Measurements from ENCODE around the gene BRMS1.

The BRMS1 gene

DNA sequence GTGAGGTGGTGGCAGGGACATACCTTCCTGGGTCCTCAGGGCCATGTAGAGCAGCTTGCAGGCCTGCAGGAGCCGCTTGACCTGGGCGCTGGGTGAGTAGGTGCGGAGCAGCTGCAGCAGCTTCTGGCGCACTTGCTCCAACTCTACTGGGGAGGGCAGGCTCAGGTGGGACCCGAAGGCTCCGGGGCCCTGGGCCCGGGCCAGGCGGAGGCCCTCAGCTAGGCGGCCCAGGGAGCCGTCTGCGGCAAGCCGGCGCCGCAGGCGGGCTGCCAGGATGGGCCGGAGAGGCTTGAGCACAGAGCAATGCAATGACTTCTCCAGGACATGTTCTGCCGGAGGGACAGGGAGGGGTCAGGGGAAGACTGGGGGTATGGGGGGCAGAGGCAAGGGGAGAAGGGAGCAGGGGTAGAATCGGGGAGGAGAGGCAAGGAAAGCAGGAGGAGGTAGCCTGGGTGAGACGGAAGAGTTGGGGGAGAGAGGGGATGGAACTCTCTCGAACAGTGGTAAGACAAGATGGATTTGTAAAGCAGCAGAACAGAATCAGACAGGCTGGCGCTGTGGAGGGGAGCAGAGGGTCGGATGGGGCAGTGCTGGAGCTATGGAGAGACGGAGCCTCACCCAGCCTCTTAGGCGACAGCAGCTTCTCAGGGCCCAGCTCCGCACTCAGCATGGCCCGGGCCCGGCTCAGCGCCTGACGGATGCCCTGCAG lies 10.9 kb downstream of the BRMS1 start:
- TF ChIP-seq, protein P1, sequence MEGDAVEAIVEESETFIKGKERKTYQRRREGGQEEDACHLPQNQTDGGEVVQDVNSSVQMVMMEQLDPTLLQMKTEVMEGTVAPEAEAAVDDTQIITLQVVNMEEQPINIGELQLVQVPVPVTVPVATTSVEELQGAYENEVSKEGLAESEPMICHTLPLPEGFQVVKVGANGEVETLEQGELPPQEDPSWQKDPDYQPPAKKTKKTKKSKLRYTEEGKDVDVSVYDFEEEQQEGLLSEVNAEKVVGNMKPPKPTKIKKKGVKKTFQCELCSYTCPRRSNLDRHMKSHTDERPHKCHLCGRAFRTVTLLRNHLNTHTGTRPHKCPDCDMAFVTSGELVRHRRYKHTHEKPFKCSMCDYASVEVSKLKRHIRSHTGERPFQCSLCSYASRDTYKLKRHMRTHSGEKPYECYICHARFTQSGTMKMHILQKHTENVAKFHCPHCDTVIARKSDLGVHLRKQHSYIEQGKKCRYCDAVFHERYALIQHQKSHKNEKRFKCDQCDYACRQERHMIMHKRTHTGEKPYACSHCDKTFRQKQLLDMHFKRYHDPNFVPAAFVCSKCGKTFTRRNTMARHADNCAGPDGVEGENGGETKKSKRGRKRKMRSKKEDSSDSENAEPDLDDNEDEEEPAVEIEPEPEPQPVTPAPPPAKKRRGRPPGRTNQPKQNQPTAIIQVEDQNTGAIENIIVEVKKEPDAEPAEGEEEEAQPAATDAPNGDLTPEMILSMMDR (IDR thresholded peaks at IDR 0.05; ENCODE audit: low read depth, low read length): no peak
- in situ Hi-C loops (cut with HindIII; ENCODE audit: low sequenced_read_pairs): no loop called here
- no peak for DNase-seq (ENCODE audit: low read depth, low spot score)
- peak overlapping the region; percentile 81 for H3K4me3 ChIP-seq (ENCODE audit: low read depth, low read length)

DNA sequence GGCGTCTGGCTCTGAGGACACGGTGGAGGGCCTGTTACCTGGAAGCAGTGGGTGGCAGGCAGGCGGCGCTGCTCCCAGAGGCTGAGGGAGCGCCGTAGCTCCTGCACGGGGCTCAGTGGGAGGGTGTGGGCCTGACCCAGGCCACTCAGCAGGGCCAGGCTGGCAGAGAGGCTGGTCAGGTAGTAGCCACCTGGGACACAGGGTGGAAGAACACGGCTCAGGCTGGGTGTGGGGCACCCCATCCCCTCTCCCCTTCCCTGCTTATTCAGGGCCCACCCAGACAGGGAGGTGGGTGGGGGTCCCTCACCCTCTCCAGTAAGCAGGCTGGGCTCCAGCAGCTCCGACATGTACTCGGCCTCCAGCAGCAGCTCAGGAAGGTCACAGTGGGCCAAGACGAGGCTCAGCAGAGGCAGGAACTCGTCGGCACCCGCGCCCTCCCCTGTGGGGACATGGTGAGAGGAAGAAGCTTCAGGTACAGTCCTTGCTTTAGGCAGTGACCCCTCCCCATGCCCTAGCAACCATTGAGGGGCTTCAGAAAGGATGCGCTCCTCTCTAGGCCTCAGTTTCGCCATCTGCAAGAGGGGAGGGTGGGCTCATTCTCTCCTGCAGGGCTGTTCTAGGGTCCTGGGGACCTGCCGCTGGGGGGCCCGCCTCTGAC lies 11.6 kb downstream of the BRMS1 start:
- in situ Hi-C loops (cut with HindIII; ENCODE audit: low sequenced_read_pairs): no loop called here
- no peak overlapping the region for H3K4me3 ChIP-seq (ENCODE audit: low read depth, low read length)
- DNase-seq (ENCODE audit: low read depth, low spot score): no peak
- TF ChIP-seq, protein P1 (IDR thresholded peaks at IDR 0.05; ENCODE audit: low read depth, low read length): no peak

DNA sequence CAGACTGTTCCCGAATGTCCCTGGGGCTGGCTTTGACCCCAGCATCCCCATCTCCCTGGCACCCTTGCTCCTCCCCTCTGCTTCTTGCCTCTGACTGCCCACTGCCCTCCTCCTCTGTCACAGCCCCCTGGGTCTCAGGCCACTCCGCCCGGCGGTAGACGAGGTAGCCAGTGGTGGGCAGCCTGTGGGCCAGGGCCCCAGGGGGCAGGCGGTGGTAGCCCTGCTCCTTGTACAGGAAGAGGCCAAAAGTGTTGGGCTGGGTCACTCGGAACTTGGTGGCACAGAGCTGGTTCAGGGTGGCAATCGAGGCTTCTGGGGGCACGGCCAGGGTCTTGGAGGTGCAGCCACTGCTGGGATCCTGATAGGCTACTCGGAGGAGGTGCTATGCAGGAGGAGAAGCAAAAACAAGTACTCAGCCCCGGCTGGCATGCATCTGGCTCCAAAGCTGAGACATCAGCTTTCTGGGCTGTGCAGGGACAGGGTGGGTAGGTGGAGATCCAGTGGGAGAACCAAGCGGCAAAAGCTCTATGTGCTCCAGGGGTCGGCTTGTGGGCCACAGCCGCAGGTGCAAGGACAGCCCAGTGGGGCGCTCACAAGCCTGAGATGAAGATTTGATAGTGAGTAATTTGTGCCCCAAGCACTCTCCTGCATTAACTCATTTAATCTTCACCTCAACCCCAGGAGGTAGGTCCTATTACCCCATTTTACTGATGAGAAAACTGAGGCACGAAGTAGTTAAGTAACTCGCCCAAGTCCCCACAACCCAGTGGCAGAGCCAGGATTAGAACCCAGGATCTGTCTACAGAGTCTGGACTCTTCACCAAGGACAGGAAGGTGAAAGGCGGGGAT lies 12.3 kb downstream of the BRMS1 start:
- DNase-seq (ENCODE audit: low read depth, low spot score): no peak
- TF ChIP-seq, protein P1 (IDR thresholded peaks at IDR 0.05; ENCODE audit: low read depth, low read length): no peak
- H3K4me3 ChIP-seq (ENCODE audit: low read depth, low read length): no peak overlapping the region
- in situ Hi-C loops (cut with HindIII; ENCODE audit: low sequenced_read_pairs): no loop called here

DNA sequence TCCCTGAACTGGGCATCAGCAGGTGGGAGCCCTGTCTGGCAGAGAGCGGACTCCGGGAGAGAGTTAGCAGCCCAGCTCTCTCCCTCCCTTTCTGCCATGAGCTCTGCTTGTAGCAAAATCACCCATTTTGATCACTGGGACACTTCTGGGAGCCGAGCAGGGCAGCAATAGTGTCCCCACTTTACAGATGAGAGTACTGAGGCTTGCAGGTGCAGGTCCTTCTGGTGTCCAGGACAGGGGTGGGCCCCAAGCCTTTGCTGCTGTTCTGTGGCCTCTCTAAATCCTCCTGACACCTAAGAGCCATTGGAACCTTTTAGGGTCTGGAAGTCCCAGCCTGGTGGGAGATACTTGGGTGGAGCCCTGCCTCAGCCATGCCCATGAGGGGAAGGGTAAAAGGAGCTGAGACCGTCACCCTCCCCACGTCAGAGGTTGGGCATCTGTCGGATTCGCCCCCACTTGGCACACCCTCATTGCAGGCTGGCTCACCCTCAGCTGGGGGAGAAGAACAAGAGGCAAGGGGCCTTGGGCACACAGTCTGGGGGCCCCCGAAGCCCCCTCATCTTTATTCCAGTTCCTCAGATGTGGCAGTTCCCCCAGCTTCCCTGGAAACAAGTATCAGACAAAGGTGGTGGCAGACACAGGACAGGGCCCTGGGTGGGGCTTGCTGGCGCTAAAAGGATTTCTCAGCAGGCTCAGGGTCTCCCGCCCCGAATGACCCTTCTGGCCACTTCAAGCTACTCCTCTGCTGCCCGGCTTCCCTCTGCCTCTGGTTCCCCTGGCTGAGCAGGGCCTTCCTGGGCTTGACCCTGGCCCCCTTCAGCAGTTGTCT lies 13.1 kb downstream of the BRMS1 start:
- H3K4me3 ChIP-seq (ENCODE audit: low read depth, low read length): no peak overlapping the region
- DNase-seq (ENCODE audit: low read depth, low spot score): no peak
- in situ Hi-C loops (cut with HindIII; ENCODE audit: low sequenced_read_pairs): no loop called here
- TF ChIP-seq, protein P1 (IDR thresholded peaks at IDR 0.05; ENCODE audit: low read depth, low read length): no peak

DNA sequence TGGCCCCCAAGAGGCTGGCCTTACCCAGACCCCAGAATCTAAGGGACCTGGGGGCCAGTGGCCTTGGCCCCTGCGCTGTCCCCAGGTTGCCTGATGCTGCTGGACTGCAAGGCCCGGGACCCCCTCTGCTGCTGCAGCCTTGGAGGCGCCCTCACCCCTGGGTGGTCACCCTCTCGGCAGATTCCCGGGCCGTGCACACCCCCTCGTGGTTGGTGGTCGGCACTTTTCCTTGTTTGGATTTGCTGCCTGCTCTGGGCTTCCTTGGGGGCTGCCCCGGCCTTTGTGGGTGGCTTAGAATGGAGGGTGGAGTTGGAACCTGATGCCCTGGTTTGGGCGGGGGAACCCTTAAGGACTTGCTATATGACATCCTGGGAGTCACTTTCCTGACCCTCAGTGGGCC lies 14.0 kb downstream of the BRMS1 start:
- H3K4me3 ChIP-seq (ENCODE audit: low read depth, low read length): no peak overlapping the region
- TF ChIP-seq, protein P1 (IDR thresholded peaks at IDR 0.05; ENCODE audit: low read depth, low read length): no peak
- in situ Hi-C loops (cut with HindIII; ENCODE audit: low sequenced_read_pairs): no loop called here
- DNase-seq (ENCODE audit: low read depth, low spot score): no peak

DNA sequence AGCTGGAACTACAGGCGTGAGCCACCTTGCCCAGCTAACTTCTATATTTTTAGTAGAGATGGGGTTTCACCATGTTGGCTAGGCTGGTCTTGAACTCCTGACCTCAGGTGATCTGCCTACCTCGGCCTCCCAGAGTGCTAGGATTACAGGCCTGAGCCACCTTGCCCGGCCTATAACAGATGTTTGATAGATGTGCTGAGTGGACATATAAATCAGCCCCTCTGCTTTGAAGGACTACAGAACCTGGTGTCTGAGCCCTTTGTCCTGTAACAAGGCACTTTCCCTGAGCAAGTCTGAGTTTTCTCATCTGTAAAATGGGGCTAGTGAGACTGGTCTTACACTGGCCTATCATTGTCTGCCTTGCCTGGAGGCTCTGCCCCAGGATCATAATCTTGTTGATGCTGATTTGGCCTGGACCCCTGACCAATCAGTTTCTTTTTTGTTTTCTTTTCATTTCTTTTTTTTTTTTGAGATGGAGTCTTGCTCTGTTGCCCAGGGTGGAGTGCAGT lies 15.7 kb downstream of the BRMS1 start:
- DNase-seq (ENCODE audit: low read depth, low spot score): no peak
- H3K4me3 ChIP-seq (ENCODE audit: low read depth, low read length): no peak overlapping the region
- in situ Hi-C loops (cut with HindIII; ENCODE audit: low sequenced_read_pairs): no loop called here
- TF ChIP-seq, protein P1 (IDR thresholded peaks at IDR 0.05; ENCODE audit: low read depth, low read length): no peak
